HepG2 (cell line): ENCODE data around the gene MYL6B. TPM values are rescaled to one million over a fixed set of nuclear protein-coding genes. Genes with fewer than 3 reads are reported as not detected.

Experiments
- CBX5 ChIP-seq: sonication (generic); formaldehyde crosslinking; IDR thresholded peaks from 2 replicates; pipeline ENCODE4 v1.4.0; 2020; ENCODE audit warnings: missing genetic modification reagents, borderline replicate concordance
- GTF2F1 ChIP-seq: fragments of 150-350 bp; IDR thresholded peaks from 2 replicates; pipeline ENCODE4 v1.6.1; 2014; ENCODE audit warnings: low read length
- HNRNPUL1 ChIP-seq: fragments of 200-400 bp; formaldehyde crosslinking; IDR thresholded peaks from 2 replicates; pipeline ENCODE4 v1.6.1; 2017; ENCODE audit warnings: low read depth, mild to moderate bottlenecking, low read length, moderate library complexity
- HOXA9 ChIP-seq: sonication (generic); formaldehyde crosslinking; IDR thresholded peaks from 2 replicates; pipeline ENCODE4 v1.8.1; 2022; ENCODE audit warnings: missing genetic modification reagents, mild to moderate bottlenecking, moderate library complexity, borderline replicate concordance
- KLF11 ChIP-seq: IDR thresholded peaks from 2 replicates; pipeline ENCODE4 v1.6.1; 2016; ENCODE audit warnings: missing compliant biosample characterization
- KLF15 ChIP-seq: sonication (generic); formaldehyde crosslinking; IDR thresholded peaks from 2 replicates; pipeline ENCODE4 v1.8.1; 2023; ENCODE audit warnings: borderline replicate concordance, mild to moderate bottlenecking, inconsistent platforms, missing genetic modification reagents, mixed read lengths
- SAFB2 ChIP-seq: sonication (generic); formaldehyde crosslinking; IDR thresholded peaks from 2 replicates; pipeline ENCODE4 v1.5.1; 2020; ENCODE audit warnings: missing genetic modification reagents, low read depth, mild to moderate bottlenecking, borderline replicate concordance
- SKI ChIP-seq: fragments of 450-650 bp; IDR thresholded peaks from one replicate; pipeline ENCODE4 v1.6.1; 2018; ENCODE audit warnings: mild to moderate bottlenecking; ENCODE audit not compliant: partially characterized antibody
- TCF7 ChIP-seq: sonication (generic); IDR thresholded peaks from 2 replicates; pipeline ENCODE4 v1.6.1; 2016; ENCODE audit warnings: antibody characterized with exemption, low read depth
- ZBTB21 ChIP-seq: sonication (generic); formaldehyde crosslinking; IDR thresholded peaks from 2 replicates; pipeline ENCODE4 v1.4.0; 2020; ENCODE audit warnings: missing genetic modification reagents
- ZMAT3 ChIP-seq: sonication (generic); formaldehyde crosslinking; conservative IDR thresholded peaks from 2 replicates; pipeline ENCODE4 v1.7.0; 2021; ENCODE audit warnings: missing genetic modification reagents
- ZNF124 ChIP-seq: sonication (generic); formaldehyde crosslinking; IDR thresholded peaks from 2 replicates; pipeline ENCODE4 v1.4.0; 2020; ENCODE audit warnings: missing genetic modification reagents
- ZNF232 ChIP-seq: sonication (generic); formaldehyde crosslinking; IDR thresholded peaks from 2 replicates; pipeline ENCODE4 v1.4.0; 2020; ENCODE audit warnings: missing genetic modification reagents, borderline replicate concordance
- polyA plus RNA-seq, 8 experiments: library from polyadenylated mRNA; depleted of rRNA in 3 of 8; stranded (reverse) in 7 of 8; unstranded in 1 of 8; fragments of >200 nt; fragmentation: Illumina TruSeq in 4 of 8; extraction: Trizol in 4 of 8; gene quantifications; 2 replicates each; pipeline versions ENCODE4 v1.2.1 to v1.2.3, GENCODE V29; 2011 to 2016; ENCODE audit warnings: low read depth in 4 of 8, missing spikeins in 1 of 8, mixed read lengths in 1 of 8; ENCODE audit not compliant: insufficient read depth in 1 of 8
- total RNA-seq, 5 experiments: library from RNA; depleted of rRNA; stranded (reverse); fragments of >200 nt; fragmentation: Illumina TruSeq; extraction: Trizol; gene quantifications; 2 replicates each; pipeline ENCODE4 v1.2.3, GENCODE V29; 2016; ENCODE audit warnings: low read depth in 1 of 5
- TF ChIP-seq, protein P1 (sequence below): sonication (generic); formaldehyde crosslinking; IDR thresholded peaks from 2 replicates; pipeline ENCODE4 v1.5.0; 2020; ENCODE audit warnings: mild to moderate bottlenecking, missing genetic modification reagents
- TF ChIP-seq, protein P2 (sequence below): IDR thresholded peaks from 2 replicates; pipeline ENCODE4 v1.6.1; 2016; ENCODE audit warnings: missing compliant biosample characterization, missing genetic modification reagents, borderline replicate concordance
- TF ChIP-seq, protein P3 (sequence below): IDR thresholded peaks from 2 replicates; pipeline ENCODE4 v1.6.1; 2012; ENCODE audit warnings: low read depth, low read length, improper control_type of control experiment
- TF ChIP-seq, protein P4 (sequence below): sonication (generic); formaldehyde crosslinking; conservative IDR thresholded peaks from 2 replicates; pipeline ENCODE4 v1.8.0; 2022; ENCODE audit warnings: low read depth, missing genetic modification reagents
- TF ChIP-seq, protein P5 (sequence below): IDR thresholded peaks from 2 replicates; pipeline ENCODE4 v1.6.1; 2016; ENCODE audit warnings: mild to moderate bottlenecking
- TF ChIP-seq, protein P6 (sequence below): sonication (generic); formaldehyde crosslinking; conservative IDR thresholded peaks from 2 replicates; pipeline ENCODE4 v1.4.0; 2020; ENCODE audit warnings: missing genetic modification reagents

The MYL6B gene
- total and polyA plus RNA-seq, 2 of the 13 experiments (the other 11 are each of a cell fraction or from before 2014, with no cell fraction given), result 75.7 to 88.7 TPM

DNA sequence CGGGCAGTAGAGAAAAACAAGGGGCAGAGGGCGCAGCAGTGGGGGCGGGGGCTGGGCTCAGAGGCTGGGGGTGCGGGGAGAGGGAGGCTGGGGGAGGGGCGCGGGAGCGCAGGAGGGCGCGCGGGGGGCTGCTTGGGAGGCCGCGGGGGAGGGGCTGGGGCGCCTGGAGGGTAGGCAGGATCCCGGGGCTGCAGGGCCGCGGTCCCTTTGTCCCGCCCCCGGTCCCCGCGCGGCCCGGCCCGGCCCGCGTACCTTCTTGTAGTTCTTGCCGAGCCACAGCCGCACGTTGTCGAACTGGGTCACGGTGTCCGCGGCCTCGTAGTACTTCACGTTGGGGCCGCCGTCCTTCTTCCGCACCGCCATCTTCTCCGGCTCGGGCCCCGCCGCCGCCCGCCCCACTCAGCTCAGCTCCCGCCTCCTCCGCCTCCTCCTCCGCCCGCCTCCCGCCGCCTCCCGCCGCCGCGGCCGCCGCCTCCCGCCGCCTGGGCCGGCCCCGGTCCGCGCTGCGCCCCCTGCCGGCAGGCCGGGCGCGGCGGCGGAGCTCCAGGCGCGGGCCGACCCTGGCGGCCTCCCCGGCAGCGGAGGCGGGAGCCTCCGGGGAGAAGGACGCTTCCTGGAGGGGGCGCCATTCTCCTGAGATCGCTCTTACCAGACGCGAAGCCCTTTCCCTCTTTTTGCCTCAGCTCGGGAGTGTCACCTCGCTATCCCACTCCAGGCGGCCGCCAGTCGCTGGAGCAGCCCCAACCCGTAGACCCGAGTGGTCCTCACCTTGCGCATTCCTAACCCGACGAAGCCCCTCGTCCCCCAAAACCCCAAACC is 36.9 kb downstream of the MYL6B start, which contains the start of gene SMARCC2 (continued):
- TF ChIP-seq, protein P1, sequence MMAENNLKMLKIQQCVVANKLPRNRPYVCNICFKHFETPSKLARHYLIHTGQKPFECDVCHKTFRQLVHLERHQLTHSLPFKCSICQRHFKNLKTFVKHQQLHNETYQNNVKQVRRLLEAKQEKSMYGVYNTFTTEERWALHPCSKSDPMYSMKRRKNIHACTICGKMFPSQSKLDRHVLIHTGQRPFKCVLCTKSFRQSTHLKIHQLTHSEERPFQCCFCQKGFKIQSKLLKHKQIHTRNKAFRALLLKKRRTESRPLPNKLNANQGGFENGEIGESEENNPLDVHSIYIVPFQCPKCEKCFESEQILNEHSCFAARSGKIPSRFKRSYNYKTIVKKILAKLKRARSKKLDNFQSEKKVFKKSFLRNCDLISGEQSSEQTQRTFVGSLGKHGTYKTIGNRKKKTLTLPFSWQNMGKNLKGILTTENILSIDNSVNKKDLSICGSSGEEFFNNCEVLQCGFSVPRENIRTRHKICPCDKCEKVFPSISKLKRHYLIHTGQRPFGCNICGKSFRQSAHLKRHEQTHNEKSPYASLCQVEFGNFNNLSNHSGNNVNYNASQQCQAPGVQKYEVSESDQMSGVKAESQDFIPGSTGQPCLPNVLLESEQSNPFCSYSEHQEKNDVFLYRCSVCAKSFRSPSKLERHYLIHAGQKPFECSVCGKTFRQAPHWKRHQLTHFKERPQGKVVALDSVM (CRISPR knock-in tag), result peak; percentile 89
- TF ChIP-seq, protein P2, sequence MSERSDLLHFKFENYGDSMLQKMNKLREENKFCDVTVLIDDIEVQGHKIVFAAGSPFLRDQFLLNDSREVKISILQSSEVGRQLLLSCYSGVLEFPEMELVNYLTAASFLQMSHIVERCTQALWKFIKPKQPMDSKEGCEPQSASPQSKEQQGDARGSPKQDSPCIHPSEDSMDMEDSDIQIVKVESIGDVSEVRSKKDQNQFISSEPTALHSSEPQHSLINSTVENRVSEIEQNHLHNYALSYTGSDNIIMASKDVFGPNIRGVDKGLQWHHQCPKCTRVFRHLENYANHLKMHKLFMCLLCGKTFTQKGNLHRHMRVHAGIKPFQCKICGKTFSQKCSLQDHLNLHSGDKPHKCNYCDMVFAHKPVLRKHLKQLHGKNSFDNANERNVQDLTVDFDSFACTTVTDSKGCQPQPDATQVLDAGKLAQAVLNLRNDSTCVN (CRISPR knock-in tag), result no peak
- no peak for TF ChIP-seq SAFB2
- TF ChIP-seq GTF2F1, result no peak
- TF ChIP-seq, protein P3, sequence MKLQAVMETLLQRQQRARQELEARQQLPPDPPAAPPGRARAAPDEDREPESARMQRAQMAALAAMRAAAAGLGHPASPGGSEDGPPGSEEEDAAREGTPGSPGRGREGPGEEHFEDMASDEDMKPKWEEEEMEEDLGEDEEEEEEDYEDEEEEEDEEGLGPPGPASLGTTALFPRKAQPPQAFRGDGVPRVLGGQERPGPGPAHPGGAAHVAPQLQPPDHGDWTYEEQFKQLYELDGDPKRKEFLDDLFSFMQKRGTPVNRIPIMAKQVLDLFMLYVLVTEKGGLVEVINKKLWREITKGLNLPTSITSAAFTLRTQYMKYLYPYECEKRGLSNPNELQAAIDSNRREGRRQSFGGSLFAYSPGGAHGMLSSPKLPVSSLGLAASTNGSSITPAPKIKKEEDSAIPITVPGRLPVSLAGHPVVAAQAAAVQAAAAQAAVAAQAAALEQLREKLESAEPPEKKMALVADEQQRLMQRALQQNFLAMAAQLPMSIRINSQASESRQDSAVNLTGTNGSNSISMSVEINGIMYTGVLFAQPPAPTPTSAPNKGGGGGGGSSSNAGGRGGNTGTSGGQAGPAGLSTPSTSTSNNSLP, result no peak
- no peak for TF ChIP-seq KLF11
- no peak for TF ChIP-seq ZNF232 (CRISPR knock-in tag)
- TF ChIP-seq, protein P4, sequence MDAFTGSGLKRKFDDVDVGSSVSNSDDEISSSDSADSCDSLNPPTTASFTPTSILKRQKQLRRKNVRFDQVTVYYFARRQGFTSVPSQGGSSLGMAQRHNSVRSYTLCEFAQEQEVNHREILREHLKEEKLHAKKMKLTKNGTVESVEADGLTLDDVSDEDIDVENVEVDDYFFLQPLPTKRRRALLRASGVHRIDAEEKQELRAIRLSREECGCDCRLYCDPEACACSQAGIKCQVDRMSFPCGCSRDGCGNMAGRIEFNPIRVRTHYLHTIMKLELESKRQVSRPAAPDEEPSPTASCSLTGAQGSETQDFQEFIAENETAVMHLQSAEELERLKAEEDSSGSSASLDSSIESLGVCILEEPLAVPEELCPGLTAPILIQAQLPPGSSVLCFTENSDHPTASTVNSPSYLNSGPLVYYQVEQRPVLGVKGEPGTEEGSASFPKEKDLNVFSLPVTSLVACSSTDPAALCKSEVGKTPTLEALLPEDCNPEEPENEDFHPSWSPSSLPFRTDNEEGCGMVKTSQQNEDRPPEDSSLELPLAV (CRISPR knock-in tag), result no peak
- no peak; the same call in 1 of the 2 replicates for TF ChIP-seq ZNF124 (CRISPR knock-in tag)
- TF ChIP-seq TCF7, result no peak
- no peak for TF ChIP-seq KLF15 (CRISPR knock-in tag)
- no peak for TF ChIP-seq HNRNPUL1
- TF ChIP-seq, protein P5, sequence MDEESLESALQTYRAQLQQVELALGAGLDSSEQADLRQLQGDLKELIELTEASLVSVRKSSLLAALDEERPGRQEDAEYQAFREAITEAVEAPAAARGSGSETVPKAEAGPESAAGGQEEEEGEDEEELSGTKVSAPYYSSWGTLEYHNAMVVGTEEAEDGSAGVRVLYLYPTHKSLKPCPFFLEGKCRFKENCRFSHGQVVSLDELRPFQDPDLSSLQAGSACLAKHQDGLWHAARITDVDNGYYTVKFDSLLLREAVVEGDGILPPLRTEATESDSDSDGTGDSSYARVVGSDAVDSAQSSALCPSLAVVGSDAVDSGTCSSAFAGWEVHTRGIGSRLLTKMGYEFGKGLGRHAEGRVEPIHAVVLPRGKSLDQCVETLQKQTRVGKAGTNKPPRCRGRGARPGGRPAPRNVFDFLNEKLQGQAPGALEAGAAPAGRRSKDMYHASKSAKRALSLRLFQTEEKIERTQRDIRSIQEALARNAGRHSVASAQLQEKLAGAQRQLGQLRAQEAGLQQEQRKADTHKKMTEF (CRISPR knock-in tag), result no peak; the same call in 1 of the 2 replicates
- TF ChIP-seq HOXA9, result no peak
- no peak for TF ChIP-seq ZBTB21 (CRISPR knock-in tag)
- TF ChIP-seq ZMAT3 (CRISPR knock-in tag), result 0 out of 2 replicates have a peak, but pooled peaks have one; percentile 21
- TF ChIP-seq, protein P6, sequence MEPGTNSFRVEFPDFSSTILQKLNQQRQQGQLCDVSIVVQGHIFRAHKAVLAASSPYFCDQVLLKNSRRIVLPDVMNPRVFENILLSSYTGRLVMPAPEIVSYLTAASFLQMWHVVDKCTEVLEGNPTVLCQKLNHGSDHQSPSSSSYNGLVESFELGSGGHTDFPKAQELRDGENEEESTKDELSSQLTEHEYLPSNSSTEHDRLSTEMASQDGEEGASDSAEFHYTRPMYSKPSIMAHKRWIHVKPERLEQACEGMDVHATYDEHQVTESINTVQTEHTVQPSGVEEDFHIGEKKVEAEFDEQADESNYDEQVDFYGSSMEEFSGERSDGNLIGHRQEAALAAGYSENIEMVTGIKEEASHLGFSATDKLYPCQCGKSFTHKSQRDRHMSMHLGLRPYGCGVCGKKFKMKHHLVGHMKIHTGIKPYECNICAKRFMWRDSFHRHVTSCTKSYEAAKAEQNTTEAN (CRISPR knock-in tag), result no peak
- TF ChIP-seq SKI, result peak; percentile 57
- no peak for TF ChIP-seq CBX5 (CRISPR knock-in tag)
